Retinal pigment epithelial cell (primary cell): ENCODE data around the gene DR1.
"Not testable (repeated sequence)": the region's sequence is repeated elsewhere in the genome, so short reads cannot be mapped to it uniquely, and the experiment has no call there.

Experiments used
- DNase-seq: peaks from one replicate; pipeline ENCODE4 v3.0.0-alpha.2; 2010; ENCODE audit warnings: low read depth
- H3K4me3 ChIP-seq: 2 replicates; pipeline ENCODE4 v1.5.1; 2011; ENCODE audit warnings: mild to moderate bottlenecking, low read length, control low read depth, moderate library complexity
- TF ChIP-seq, protein P1 (sequence below): conservative IDR thresholded peaks from 2 replicates; pipeline ENCODE4 v1.5.1; 2011; ENCODE audit warnings: low read depth, low read length, control low read depth, inconsistent platforms

The DR1 gene

DNA sequence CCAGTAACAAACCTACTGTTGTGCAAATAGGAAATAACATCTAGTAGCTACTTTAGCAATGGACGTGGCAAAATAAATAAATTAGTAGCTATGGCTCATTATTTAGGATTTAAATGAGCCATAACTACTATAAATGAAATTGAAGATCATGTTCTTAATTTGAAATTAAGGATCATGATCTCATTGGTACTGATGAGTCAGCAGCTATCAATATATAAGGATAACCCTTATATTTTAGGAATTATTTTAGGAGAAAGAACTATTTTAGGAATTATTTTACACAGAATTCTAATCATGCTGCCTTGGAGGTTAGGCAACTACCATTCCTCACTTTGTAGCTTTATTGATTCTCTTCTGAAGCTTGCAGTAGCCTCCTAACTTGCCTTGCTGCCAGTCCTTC is 24.0 kb downstream of the DR1 start:
- H3K4me3 ChIP-seq: no peak overlapping the region
- no peak for DNase-seq
- TF ChIP-seq, protein P1, sequence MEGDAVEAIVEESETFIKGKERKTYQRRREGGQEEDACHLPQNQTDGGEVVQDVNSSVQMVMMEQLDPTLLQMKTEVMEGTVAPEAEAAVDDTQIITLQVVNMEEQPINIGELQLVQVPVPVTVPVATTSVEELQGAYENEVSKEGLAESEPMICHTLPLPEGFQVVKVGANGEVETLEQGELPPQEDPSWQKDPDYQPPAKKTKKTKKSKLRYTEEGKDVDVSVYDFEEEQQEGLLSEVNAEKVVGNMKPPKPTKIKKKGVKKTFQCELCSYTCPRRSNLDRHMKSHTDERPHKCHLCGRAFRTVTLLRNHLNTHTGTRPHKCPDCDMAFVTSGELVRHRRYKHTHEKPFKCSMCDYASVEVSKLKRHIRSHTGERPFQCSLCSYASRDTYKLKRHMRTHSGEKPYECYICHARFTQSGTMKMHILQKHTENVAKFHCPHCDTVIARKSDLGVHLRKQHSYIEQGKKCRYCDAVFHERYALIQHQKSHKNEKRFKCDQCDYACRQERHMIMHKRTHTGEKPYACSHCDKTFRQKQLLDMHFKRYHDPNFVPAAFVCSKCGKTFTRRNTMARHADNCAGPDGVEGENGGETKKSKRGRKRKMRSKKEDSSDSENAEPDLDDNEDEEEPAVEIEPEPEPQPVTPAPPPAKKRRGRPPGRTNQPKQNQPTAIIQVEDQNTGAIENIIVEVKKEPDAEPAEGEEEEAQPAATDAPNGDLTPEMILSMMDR: no peak

DNA sequence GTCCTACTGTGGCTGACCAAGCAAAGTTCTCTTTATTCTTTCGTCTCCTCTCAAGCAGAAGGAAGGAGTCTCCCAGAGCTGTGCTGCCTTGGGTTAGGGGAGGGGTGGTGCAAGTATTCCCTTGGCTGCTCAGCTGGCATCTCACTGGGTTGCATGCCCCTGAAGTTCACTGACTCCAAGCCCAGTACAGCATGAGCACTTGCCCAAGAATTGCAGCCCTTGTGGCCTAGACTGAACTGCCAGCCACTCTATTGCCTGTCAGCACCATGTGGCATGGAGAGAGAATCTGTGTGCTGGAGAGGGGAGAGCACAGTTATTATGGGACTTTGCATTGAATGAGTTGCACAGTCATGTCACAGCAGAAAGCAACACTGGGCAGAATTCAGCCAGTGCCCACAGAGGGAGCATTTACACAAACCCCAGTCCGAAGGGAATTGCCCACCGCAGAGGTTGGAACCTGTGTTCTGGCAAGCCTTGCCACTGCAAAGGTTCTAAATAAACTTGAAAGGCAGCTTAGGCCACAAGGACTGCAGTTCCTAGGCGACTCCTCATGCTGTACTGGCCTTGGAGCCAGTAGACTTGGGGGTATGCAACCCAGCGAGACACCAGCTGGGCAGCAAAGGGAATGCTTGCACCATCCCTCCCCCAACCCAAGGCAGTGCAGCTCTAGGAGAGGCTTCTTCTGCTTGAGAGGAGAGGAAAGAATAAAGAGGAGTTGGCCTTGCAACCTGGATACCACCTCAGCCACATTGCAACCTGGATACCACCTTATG is 28.8 kb downstream of the DR1 start:
- H3K4me3 ChIP-seq: no peak overlapping the region
- TF ChIP-seq, protein P1: no peak
- no peak for DNase-seq

DNA sequence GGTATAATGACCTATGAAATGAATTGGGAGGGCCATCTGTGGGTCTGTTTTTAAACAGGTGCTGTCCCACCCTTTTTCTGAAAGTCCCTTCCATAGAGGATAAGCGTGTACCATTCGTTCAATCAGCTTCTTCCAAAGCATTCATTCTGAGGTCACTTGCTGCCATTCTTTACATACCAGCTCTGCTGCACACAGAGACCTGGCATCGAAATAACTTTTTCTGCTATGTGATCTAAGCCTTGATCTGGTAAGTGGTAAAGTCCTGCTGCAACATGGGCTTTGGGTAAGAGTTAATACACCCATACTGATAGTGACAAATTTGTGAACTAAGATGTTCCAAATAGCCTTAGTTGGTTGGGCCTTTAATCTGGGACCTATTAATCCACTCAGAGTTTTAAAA is 38.9 kb downstream of the DR1 start:
- TF ChIP-seq, protein P1: no peak
- no peak overlapping the region for H3K4me3 ChIP-seq
- DNase-seq: no peak

DNA sequence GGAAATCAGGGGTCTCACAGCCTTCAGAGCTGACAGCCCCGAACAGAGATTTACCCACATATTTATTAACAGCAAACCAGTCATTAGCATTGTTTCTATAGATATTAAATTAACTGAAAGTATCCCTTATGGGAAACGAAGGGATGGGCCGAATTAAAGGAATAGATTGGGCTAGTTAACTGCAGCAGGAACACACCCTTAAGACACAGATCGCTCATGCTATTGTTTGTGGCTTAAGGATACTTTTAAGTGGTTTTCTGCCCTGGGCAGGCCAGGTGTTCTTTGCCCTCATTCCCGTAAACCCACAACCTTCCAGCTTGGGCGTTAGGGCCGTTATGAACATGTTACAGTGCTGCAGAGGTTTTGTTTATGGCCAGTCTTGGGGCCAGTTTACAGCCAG is 40.6 kb downstream of the DR1 start:
- H3K4me3 ChIP-seq, DNase-seq: not testable (repeated sequence)

DNA sequence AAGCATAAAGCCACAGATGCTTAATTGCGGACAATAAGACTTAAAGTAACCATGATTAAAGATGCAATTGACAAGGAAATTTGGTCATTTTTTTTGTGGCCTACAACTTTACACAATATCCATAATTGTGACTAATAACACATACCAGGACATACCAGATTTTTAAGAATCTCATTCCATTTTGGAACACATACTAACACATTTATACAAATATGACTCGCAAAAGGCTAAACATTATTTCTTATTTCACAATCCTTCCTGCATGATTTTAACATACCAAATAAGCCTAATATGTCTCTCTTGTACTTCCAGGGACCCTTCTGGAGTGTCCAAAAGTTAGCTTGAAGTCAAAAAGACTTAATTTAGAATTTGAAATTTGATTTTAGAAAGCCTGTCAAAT is 48.8 kb downstream of the DR1 start:
- DNase-seq: no peak
- H3K4me3 ChIP-seq: no peak overlapping the region
- TF ChIP-seq, protein P1: no peak

DNA sequence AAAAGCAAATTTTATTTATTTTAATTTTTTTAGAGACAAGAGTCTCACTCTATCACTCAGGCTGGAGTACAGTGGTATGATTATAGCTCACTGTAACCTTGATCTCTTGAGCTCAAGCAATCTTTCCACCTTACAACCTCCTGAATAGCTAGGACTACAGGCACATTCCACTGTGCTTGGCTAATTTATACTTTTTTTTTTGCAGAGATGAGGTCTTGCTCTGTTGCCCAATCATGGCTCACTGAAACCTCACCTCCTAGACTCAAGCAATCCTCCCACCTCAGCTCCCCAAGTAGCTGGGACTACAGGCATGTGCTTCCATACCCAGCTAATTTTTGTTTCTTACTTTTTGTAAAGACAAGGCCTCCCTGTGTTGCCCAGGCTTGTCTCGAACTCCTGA is 49.5 kb downstream of the DR1 start:
- TF ChIP-seq, protein P1: no peak
- no peak for DNase-seq
- no peak overlapping the region for H3K4me3 ChIP-seq

DNA sequence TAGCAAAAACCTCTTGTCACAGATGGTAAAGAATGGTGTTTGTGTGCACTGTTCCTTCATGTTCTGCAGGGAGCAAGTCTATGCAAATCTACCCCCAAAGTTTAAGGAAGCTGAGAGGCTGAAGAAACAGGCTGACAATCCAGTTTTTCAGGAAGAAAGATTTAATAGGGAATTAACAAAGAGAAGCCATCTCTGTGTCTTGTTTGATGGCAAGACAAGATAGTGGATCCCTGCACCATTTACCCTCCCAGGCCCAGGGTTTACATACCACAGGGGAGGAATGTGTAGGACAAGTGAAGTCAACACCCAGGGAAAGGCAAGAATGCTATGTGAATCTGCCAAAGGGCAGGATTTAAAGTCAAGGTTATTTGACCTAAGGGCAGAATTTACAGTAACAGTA is 54.1 kb downstream of the DR1 start:
- H3K4me3 ChIP-seq: no peak overlapping the region
- DNase-seq: no peak
- TF ChIP-seq, protein P1: no peak
